Activated CD8-positive, alpha-beta T cell treated with anti-CD3 and anti-CD28 coated beads for 36 hours (primary cell): Measurements from ENCODE around the gene SPTSSA. TPM values are rescaled to one million over a fixed set of nuclear protein-coding genes. Genes with fewer than 3 reads are reported as not detected.

Experiments
- ATAC-seq: fragments of 200-7000 bp; cut with Tn5 transposase; one replicate; pipeline ENCODE4 v1.10.0; 2021; ENCODE audit warnings: mild to moderate bottlenecking, moderate library complexity
- CTCF ChIA-PET: fragments of 350-600 bp; sonication (Branson Sonifier 250); formaldehyde crosslinking; loops from one replicate; lab custom pipeline; 2021; ENCODE audit warnings: antibody characterized with exemption; lab: Charles Lee
- POLR2A ChIA-PET: fragments of 350-600 bp; sonication (Branson Sonifier 250); formaldehyde crosslinking; loops from one replicate; lab custom pipeline; 2021; ENCODE audit warnings: antibody characterized with exemption; lab: Charles Lee
- DNase-seq: peaks from one replicate; pipeline ENCODE4 v3.0.0-alpha.2; 2020
- H3K27ac Mint-ChIP-seq: one replicate; pipeline ENCODE4 v1.8.0; 2021; ENCODE audit warnings: mild to moderate bottlenecking, mixed read lengths
- H3K27me3 Mint-ChIP-seq: one replicate; pipeline ENCODE4 v1.8.0; 2021; ENCODE audit warnings: mixed read lengths
- H3K36me3 Mint-ChIP-seq: one replicate; pipeline ENCODE4 v1.8.0; 2021; ENCODE audit warnings: low read depth, mixed read lengths
- H3K4me1 Mint-ChIP-seq: one replicate; pipeline ENCODE4 v1.8.0; 2021; ENCODE audit warnings: low read depth, mixed read lengths
- H3K4me3 Mint-ChIP-seq: one replicate; pipeline ENCODE4 v1.8.0; 2021; ENCODE audit warnings: mild to moderate bottlenecking, moderate library complexity, mixed read lengths
- H3K9me3 Mint-ChIP-seq: one replicate; pipeline ENCODE4 v1.8.0; 2021; ENCODE audit warnings: mixed read lengths
- CTCF ChIP-seq: fragments of 200-600 bp; IDR thresholded peaks from one replicate; pipeline ENCODE4 v1.8.0; 2022; ENCODE audit warnings: antibody characterized with exemption, mild to moderate bottlenecking
- intact Hi-C: fragments of 100-400 bp; cut with micrococcal nuclease; formaldehyde crosslinking; loops from one replicate; pipeline ENCODE4 v1.10.0; 2022
- total RNA-seq, 2 experiments: library from RNA; stranded (reverse); gene quantifications; one replicate each; pipeline ENCODE4 v1.2.3, GENCODE V29; 2021

The SPTSSA gene
- total RNA-seq, 2 experiments from 2014 or later = 10.7 to 11.1 TPM

DNA sequence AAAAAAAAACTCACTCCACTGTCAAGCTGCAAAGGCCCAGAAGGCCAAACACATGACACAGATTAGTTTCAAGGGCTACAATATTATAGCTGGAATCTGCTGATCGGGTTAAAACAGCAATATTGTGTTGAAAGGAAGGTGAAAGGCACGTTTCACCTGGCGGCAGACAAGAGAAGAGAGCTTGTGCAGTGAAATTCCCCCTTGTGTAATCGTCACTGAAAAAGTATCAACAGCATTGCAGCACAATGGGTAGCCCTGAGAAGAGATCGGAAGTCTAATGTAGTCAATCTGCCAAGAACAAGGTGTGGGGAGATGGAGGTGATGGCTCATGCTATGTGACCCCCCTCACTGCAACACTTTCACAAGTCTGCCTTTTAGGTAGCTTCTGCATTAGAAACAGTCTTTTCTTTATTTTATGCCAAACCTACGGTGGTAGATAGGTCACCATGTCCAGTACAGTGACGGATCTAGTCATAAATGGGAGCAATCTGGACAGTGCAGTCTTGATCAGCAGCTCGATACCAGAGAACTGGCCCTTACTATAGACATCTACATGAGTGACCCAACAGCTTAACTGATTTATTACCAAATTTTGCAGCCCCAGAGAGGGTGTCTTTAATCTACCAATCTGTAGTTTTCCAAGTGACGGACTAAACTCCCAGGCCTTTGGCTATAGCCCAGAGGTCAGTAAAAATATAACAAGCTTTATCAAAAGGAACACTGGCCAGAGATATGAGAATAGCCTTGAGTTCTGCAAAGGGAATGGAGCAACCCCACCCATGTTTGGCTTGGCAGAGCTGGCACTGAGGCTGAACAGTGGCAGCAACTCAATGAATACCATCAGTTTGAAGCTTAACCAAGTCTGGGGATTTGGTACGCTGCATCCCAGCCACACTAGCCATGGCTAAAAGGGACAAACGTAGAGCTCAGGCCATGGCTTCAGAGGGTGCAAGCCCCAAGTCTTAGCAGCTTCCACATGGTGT lies 35.4 kb downstream of the SPTSSA start:
- intact Hi-C loops = no loop called here
- H3K4me1 Mint-ChIP-seq = no peaks in the 10 kb centered on the region
- no peak for DNase-seq
- peaks cover 1% of the 10 kb centered on the region for H3K9me3 Mint-ChIP-seq
- H3K4me3 Mint-ChIP-seq = no peak overlapping the region
- no peak for TF ChIP-seq CTCF
- H3K27me3 Mint-ChIP-seq = no peaks in the 10 kb centered on the region
- no peak for ATAC-seq
- H3K27ac Mint-ChIP-seq = no peak overlapping the region
- ChIA-PET CTCF (no interaction called here), POLR2A (no interaction called here)
- H3K36me3 Mint-ChIP-seq = no peaks in the 10 kb centered on the region

- CTCF ChIA-PET = no interaction called here
- no peak overlapping the region for H3K4me3 Mint-ChIP-seq
Observed at GRCh38 chr14:34425095-34425851, 36.8 kb downstream of the SPTSSA start.

GRCh38 chr14:34424488-34424887 lies 37.6 kb downstream of the SPTSSA start:
- Mint-ChIP-seq H3K27me3 (no peaks in the 10 kb centered on the region), H3K4me3 (no peak overlapping the region), H3K9me3 (peaks cover 11% of the 10 kb centered on the region), H3K36me3 (no peaks in the 10 kb centered on the region), H3K4me1 (no peaks in the 10 kb centered on the region), H3K27ac (no peak overlapping the region)
- DNase-seq (no peak), ATAC-seq (no peak)
- intact Hi-C loops = no loop called here
- no peak for TF ChIP-seq CTCF
- ChIA-PET POLR2A (no interaction called here), CTCF (no interaction called here)

More at GRCh38 chr14:34425095-34425851, 36.8 kb downstream of the SPTSSA start:
- ATAC-seq (no peak), DNase-seq (no peak)
- POLR2A ChIA-PET = no interaction called here
- peaks cover 11% of the 10 kb centered on the region for H3K9me3 Mint-ChIP-seq
- no peak overlapping the region for H3K27ac Mint-ChIP-seq
- H3K27me3 Mint-ChIP-seq = no peaks in the 10 kb centered on the region
- no peaks in the 10 kb centered on the region for H3K36me3 Mint-ChIP-seq
- no peaks in the 10 kb centered on the region for H3K4me1 Mint-ChIP-seq
- intact Hi-C loops = no loop called here
- no peak for TF ChIP-seq CTCF

GRCh38 chr14:34423445-34423844 lies 38.6 kb downstream of the SPTSSA start:
- Mint-ChIP-seq H3K27me3 (no peaks in the 10 kb centered on the region), H3K9me3 (peaks cover 11% of the 10 kb centered on the region), H3K4me1 (no peaks in the 10 kb centered on the region), H3K4me3 (no peak overlapping the region), H3K36me3 (no peaks in the 10 kb centered on the region), H3K27ac (no peak overlapping the region)
- intact Hi-C loops = no loop called here
- TF ChIP-seq CTCF = no peak
- ChIA-PET CTCF (no interaction called here), POLR2A (interaction anchor here (0.6 kb wide), 1 partner anchor 25 kb away, joined by 3 read pairs; no protein-coding TSS in a partner anchor)
- DNase-seq (no peak), ATAC-seq (no peak)
